Skin epidermis (tissue), 12 donors: ENCODE measurements around the gene TWIST2.
A peak's percentile ranks its signal among the peaks of the same experiment; 100 is the strongest.

ENCODE experiments used
- H3K27ac ChIP-seq, 21 experiments: fragments of 200-600 bp; sonication (generic) in 11 of 21; one replicate each; pipeline ENCODE4 v1.5.0; 2020; ENCODE audit warnings: mild to moderate bottlenecking in 3 of 21, inconsistent platforms in 2 of 21, moderate library complexity in 2 of 21
- H3K4me3 ChIP-seq, 7 experiments: fragments of 200-600 bp; sonication (generic) in 2 of 7; one replicate each; pipeline ENCODE4 v1.5.0; 2020; ENCODE audit warnings: inconsistent platforms in 2 of 7, mild to moderate bottlenecking in 2 of 7, moderate library complexity in 1 of 7

TWIST2 gene

GRCh38 chr2:238868067-238868524, 20.2 kb downstream of the TWIST2 start:
- Histone ChIP-seq H3K27ac (peak overlapping the region in 3 of 21 experiments; percentile 6 to 34 (median 30)), H3K4me3 (no peak overlapping the region)

GRCh38 chr2:238868616-238869292, 20.9 kb downstream of the TWIST2 start:
- Histone ChIP-seq H3K4me3 (no peak overlapping the region), H3K27ac (peak overlapping the region in 3 of 21 experiments; percentile 2 to 48 (median 6))

- Histone ChIP-seq H3K27ac (no peak overlapping the region), H3K4me3 (no peak overlapping the region)
Measured at GRCh38 chr2:238869293-238870124, 21.6 kb downstream of the TWIST2 start.

- H3K27ac ChIP-seq = no peak overlapping the region
- H3K4me3 ChIP-seq = no peak overlapping the region
Measured at GRCh38 chr2:238870261-238870660, 22.4 kb downstream of the TWIST2 start.

GRCh38 chr2:238872026-238872425, 24.1 kb downstream of the TWIST2 start:
- no peak overlapping the region for H3K4me3 ChIP-seq
- peak overlapping the region in 2 of 21 experiments; percentile 30 to 31 for H3K27ac ChIP-seq

GRCh38 chr2:238872628-238873380, 24.9 kb downstream of the TWIST2 start:
- H3K4me3 ChIP-seq = no peak overlapping the region
- peak overlapping the region in 1 of 21 experiments; percentile 26 for H3K27ac ChIP-seq

GRCh38 chr2:238873381-238873801, 25.5 kb downstream of the TWIST2 start:
- H3K4me3 ChIP-seq = no peak overlapping the region
- H3K27ac ChIP-seq = peak overlapping the region in 1 of 21 experiments; percentile 26

GRCh38 chr2:238873841-238874240, 26.0 kb downstream of the TWIST2 start:
- Histone ChIP-seq H3K4me3 (no peak overlapping the region), H3K27ac (peak overlapping the region in 1 of 21 experiments; percentile 26)

- H3K27ac ChIP-seq = no peak overlapping the region
- H3K4me3 ChIP-seq = no peak overlapping the region
Measured at GRCh38 chr2:238874330-238875050, 26.6 kb downstream of the TWIST2 start.

GRCh38 chr2:238875101-238875470, 27.2 kb downstream of the TWIST2 start:
- H3K27ac ChIP-seq = no peak overlapping the region
- H3K4me3 ChIP-seq = no peak overlapping the region

- Histone ChIP-seq H3K4me3 (no peak overlapping the region), H3K27ac (peak overlapping the region in 1 of 21 experiments; percentile 53)
Measured at GRCh38 chr2:238875471-238876231, 27.8 kb downstream of the TWIST2 start.

- no peak overlapping the region for H3K4me3 ChIP-seq
- no peak overlapping the region for H3K27ac ChIP-seq
Measured at GRCh38 chr2:238876232-238876630, 28.3 kb downstream of the TWIST2 start.

GRCh38 chr2:238878051-238878735, 30.3 kb downstream of the TWIST2 start:
- no peak overlapping the region for H3K27ac ChIP-seq
- H3K4me3 ChIP-seq = no peak overlapping the region

GRCh38 chr2:238879043-238879442, 31.2 kb downstream of the TWIST2 start:
- H3K4me3 ChIP-seq = no peak overlapping the region
- H3K27ac ChIP-seq = no peak overlapping the region

- no peak overlapping the region for H3K4me3 ChIP-seq
Measured at GRCh38 chr2:238879621-238880377, 31.9 kb downstream of the TWIST2 start.

GRCh38 chr2:238881353-238882081, 33.6 kb downstream of the TWIST2 start:
- Histone ChIP-seq H3K27ac (no peak overlapping the region), H3K4me3 (no peak overlapping the region)

More at GRCh38 chr2:238879621-238880377, 31.9 kb downstream of the TWIST2 start:
- no peak overlapping the region for H3K27ac ChIP-seq
